PC-3 (cell line): ENCODE measurements around the gene LRP1B. TPM values are rescaled to one million over a fixed set of nuclear protein-coding genes. Genes with fewer than 3 reads are reported as not detected.

ENCODE experiments used
- ATAC-seq: fragments of 200-7000 bp; cut with Tn5 transposase; 2 replicates; pipeline ENCODE4 v1.9.1; 2020; ENCODE audit warnings: mild to moderate bottlenecking, moderate library complexity
- BruUV-seq: library from RNA; stranded (reverse); fragments of 400-500 nt; replicated peaks from 2 replicates; lab custom pipeline; 2021; lab: Mats Ljungman, UMichigan
- CTCF ChIA-PET: fragments of 300-600 bp; sonication (Branson Sonifier 250); formaldehyde crosslinking; loops from one replicate; lab custom pipeline; 2022; ENCODE audit warnings: antibody characterized with exemption; lab: Charles Lee
- POLR2A ChIA-PET: fragments of 300-600 bp; sonication (Branson Sonifier 250); formaldehyde crosslinking; loops from one replicate; lab custom pipeline; 2022; ENCODE audit warnings: antibody characterized with exemption; ENCODE audit not compliant: unreplicated experiment; lab: Charles Lee
- DNase-seq: peaks from one replicate; pipeline ENCODE4 v3.0.0-alpha.2; 2015
- H2AFZ ChIP-seq: fragments of 300-600 bp; sonication (generic); 2 replicates; pipeline ENCODE4 v1.6.0; 2016; ENCODE audit warnings: antibody characterized with exemption, low read length
- H3F3A ChIP-seq: fragments of 300-600 bp; sonication (generic); one replicate; pipeline ENCODE4 v1.6.0; 2017; ENCODE audit warnings: antibody characterized with exemption, low read length, control low read depth, mild to moderate bottlenecking; ENCODE audit not compliant: unreplicated experiment
- H3K27ac ChIP-seq: fragments of 300-600 bp; sonication (generic); 2 replicates; pipeline ENCODE4 v1.5.1; 2016; ENCODE audit warnings: mild to moderate bottlenecking, low read length
- H3K27me3 ChIP-seq: fragments of 300-600 bp; sonication (generic); 2 replicates; pipeline ENCODE4 v1.6.1; 2016; ENCODE audit warnings: low read length, mixed read lengths
- H3K36me3 ChIP-seq: fragments of 300-600 bp; sonication (generic); 2 replicates; pipeline ENCODE4 v1.6.1; 2016; ENCODE audit warnings: low read depth, mixed run types, low read length, mixed read lengths
- H3K4me1 ChIP-seq: fragments of 300-600 bp; sonication (generic); 2 replicates; pipeline ENCODE4 v1.5.1; 2016; ENCODE audit warnings: low read length; ENCODE audit not compliant: insufficient read depth
- H3K4me2 ChIP-seq: fragments of 300-600 bp; sonication (generic); 2 replicates; pipeline ENCODE4 v1.6.0; 2016; ENCODE audit warnings: low read length
- H3K4me3 ChIP-seq: fragments of 300-600 bp; sonication (generic); 2 replicates; pipeline ENCODE4 v1.5.1; 2016; ENCODE audit warnings: mild to moderate bottlenecking, low read length, mixed read lengths
- H3K79me2 ChIP-seq: fragments of 300-600 bp; sonication (generic); 2 replicates; pipeline ENCODE4 v1.6.1; 2017; ENCODE audit warnings: low read length, mixed read lengths
- H3K9ac ChIP-seq: fragments of 300-600 bp; sonication (generic); 2 replicates; pipeline ENCODE4 v1.6.0; 2016; ENCODE audit warnings: mild to moderate bottlenecking, low read length
- H3K9me2 ChIP-seq: fragments of 300-600 bp; sonication (generic); replicated peaks from 2 replicates; pipeline ENCODE4 v1.6.1; 2016; ENCODE audit warnings: mixed run types, low read length, mixed read lengths
- H3K9me3 ChIP-seq: fragments of 300-600 bp; sonication (generic); 2 replicates; pipeline ENCODE4 v1.6.1; 2016; ENCODE audit warnings: low read length, mixed read lengths
- H4K20me1 ChIP-seq: fragments of 300-600 bp; sonication (generic); 2 replicates; pipeline ENCODE4 v1.6.1; 2016; ENCODE audit warnings: low read length, mixed read lengths
- EZH2 ChIP-seq: fragments of 300-600 bp; sonication (generic); IDR thresholded peaks from one replicate; pipeline ENCODE4 v1.6.1; 2017; ENCODE audit warnings: antibody characterized with exemption, mild to moderate bottlenecking, low read length; ENCODE audit not compliant: unreplicated experiment
- EZH2phosphoT487 ChIP-seq: fragments of 300-600 bp; sonication (generic); IDR thresholded peaks from 2 replicates; pipeline ENCODE4 v1.6.1; 2018; ENCODE audit warnings: mild to moderate bottlenecking, antibody characterized with exemption, low read length, borderline replicate concordance
- intact Hi-C: fragments of 100-400 bp; cut with micrococcal nuclease; formaldehyde crosslinking; loops from 2 replicates; pipeline ENCODE4 v1.9.0; 2023
- total RNA-seq: library from RNA; depleted of rRNA; stranded (reverse); fragments of >200 nt; gene quantifications from 2 replicates; pipeline ENCODE4 v1.2.3, GENCODE V29; 2014
- TF ChIP-seq, protein P1 (sequence below): fragments of 300-600 bp; sonication (generic); conservative IDR thresholded peaks from 2 replicates; pipeline ENCODE4 v1.5.1; 2017; ENCODE audit warnings: antibody characterized with exemption, low read depth, mild to moderate bottlenecking, low read length

Gene LRP1B
- total RNA-seq, 1 experiment from 2014 or later = 0.04 TPM

DNA sequence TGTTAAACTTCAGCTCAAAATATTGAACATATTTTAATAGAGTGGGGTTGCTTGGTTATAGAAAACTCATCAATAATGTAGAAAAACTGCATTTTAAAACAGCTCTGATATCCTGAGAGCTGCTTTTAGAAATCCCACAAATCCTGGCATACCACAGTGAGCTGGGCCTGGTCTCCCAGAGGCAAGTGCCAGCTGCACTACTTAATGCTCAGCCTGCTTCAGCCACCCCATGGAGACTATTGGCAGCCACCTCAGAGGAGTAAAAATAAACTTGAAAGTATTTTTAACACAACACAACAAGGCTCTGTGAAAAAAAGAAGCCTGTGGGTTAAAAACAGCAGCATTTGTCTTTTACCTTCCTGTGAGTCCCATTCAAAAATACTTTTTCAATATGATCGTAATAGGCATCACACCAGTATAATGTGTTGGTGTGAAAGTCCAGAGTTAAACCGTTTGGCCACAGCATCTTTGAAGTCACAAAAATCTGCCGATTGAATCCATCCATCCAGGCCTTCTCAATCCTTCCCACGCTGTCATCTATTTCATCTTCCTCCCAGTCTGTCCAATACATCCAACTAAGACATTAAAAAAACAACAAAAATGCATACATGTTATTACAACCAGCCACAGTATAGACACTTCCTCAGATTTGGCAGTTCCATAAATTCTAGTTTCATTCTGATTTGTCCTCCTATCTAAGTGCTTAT is 1115.3 kb downstream of the LRP1B start:
- TF ChIP-seq EZH2phosphoT487 = no peak
- TF ChIP-seq, protein P1, sequence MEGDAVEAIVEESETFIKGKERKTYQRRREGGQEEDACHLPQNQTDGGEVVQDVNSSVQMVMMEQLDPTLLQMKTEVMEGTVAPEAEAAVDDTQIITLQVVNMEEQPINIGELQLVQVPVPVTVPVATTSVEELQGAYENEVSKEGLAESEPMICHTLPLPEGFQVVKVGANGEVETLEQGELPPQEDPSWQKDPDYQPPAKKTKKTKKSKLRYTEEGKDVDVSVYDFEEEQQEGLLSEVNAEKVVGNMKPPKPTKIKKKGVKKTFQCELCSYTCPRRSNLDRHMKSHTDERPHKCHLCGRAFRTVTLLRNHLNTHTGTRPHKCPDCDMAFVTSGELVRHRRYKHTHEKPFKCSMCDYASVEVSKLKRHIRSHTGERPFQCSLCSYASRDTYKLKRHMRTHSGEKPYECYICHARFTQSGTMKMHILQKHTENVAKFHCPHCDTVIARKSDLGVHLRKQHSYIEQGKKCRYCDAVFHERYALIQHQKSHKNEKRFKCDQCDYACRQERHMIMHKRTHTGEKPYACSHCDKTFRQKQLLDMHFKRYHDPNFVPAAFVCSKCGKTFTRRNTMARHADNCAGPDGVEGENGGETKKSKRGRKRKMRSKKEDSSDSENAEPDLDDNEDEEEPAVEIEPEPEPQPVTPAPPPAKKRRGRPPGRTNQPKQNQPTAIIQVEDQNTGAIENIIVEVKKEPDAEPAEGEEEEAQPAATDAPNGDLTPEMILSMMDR = no peak
- Histone ChIP-seq H3K27ac (no peak overlapping the region), H3K27me3 (no peaks in the 10 kb centered on the region), H3K4me1 (peaks cover 6% of the 10 kb centered on the region), H3K4me2 (no peak overlapping the region), H3K36me3 (no peaks in the 10 kb centered on the region), H3K9ac (no peak overlapping the region), H4K20me1 (no peaks in the 10 kb centered on the region), H2AFZ (no peak overlapping the region), H3K9me3 (no peaks in the 10 kb centered on the region), H3K79me2 (no peaks in the 10 kb centered on the region), H3F3A (no peaks in the 10 kb centered on the region), H3K4me3 (no peak overlapping the region), H3K9me2 (no peaks in the 10 kb centered on the region)
- BruUV-seq = no TSS peak
- ATAC-seq (no peak), DNase-seq (no peak)
- ChIA-PET POLR2A (no interaction called here), CTCF (no interaction called here)
- intact Hi-C loops = no loop called here

DNA sequence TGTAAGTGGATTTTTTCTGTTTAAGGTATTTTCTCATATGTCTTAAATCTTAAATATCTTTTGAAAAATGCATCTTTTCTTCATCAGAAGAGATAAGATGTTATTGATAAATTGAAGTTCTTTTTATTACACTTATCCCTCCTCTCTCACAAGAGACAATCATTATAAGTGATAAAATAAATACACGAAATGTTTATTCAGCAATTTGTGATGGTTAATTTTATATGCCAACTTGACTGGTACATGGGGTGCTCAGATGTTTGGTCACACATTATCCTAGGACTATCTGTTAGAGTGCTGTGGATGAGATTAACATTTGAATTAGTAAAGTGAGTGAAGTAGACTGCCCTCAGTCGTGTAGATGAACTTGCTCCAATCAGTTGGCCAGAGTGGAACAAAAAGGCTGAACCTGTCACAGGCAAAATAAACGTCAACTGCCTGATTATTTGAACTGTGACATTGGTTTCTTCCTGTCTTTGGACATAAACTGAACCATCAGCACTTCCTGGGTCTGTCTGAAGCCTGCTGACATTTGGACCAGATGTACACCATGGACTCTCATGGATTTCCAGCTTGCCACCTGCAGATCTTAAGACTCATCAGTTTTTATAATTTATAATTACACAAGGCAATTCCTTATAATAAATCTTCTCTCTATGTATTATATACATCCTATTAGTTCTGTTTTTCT is 1126.7 kb downstream of the LRP1B start:
- Histone ChIP-seq H3K9me3 (no peaks in the 10 kb centered on the region), H4K20me1 (no peaks in the 10 kb centered on the region), H3K4me1 (no peaks in the 10 kb centered on the region), H3F3A (peaks cover 2% of the 10 kb centered on the region), H3K27ac (no peak overlapping the region), H3K4me3 (no peak overlapping the region), H3K9ac (no peak overlapping the region), H2AFZ (no peak overlapping the region), H3K36me3 (no peaks in the 10 kb centered on the region), H3K27me3 (no peaks in the 10 kb centered on the region), H3K9me2 (no peaks in the 10 kb centered on the region), H3K4me2 (no peak overlapping the region), H3K79me2 (no peaks in the 10 kb centered on the region)
- CTCF ChIA-PET = no interaction called here
- POLR2A ChIA-PET = no interaction called here
- DNase-seq (no peak), ATAC-seq (no peak)
- BruUV-seq = no TSS peak
- intact Hi-C loops = no loop called here
- TF ChIP-seq EZH2 (no peak), EZH2phosphoT487 (no peak)
- TF ChIP-seq, protein P1 = no peak

DNA sequence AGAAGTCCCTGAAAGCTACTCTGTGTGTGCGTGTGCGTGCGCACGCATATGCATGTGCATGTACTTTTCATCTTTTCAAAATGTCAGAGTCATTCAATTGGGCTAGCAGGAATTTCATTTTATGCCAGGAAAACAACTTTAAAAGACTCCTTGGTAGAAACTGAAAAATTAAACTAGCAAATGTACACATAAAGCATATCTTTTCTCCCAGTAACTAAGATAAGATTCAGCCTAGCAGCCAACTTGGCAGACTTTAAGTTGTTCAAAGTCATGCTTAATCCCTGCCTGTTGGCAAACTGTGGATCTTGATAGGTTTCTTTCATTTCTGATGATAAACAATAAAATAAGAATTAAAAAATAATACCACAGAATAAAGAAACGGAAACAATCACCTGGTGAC is 1129.1 kb downstream of the LRP1B start:
- intact Hi-C loops = no loop called here
- H2AFZ ChIP-seq = no peak overlapping the region
- ATAC-seq = no peak
- no peaks in the 10 kb centered on the region for H3F3A ChIP-seq
- H3K36me3 ChIP-seq = no peaks in the 10 kb centered on the region
- no peak overlapping the region for H3K4me2 ChIP-seq
- H3K79me2 ChIP-seq = no peaks in the 10 kb centered on the region
- TF ChIP-seq, protein P1 = no peak
- TF ChIP-seq EZH2phosphoT487 = no peak
- TF ChIP-seq EZH2 = no peak
- no peak overlapping the region for H3K27ac ChIP-seq
- no peaks in the 10 kb centered on the region for H3K9me3 ChIP-seq
- H3K4me3 ChIP-seq = no peak overlapping the region
- no peaks in the 10 kb centered on the region for H3K4me1 ChIP-seq
- ChIA-PET CTCF (no interaction called here), POLR2A (no interaction called here)
- BruUV-seq = no TSS peak
- no peaks in the 10 kb centered on the region for H4K20me1 ChIP-seq
- no peak for DNase-seq
- no peak overlapping the region for H3K9ac ChIP-seq
- no peaks in the 10 kb centered on the region for H3K27me3 ChIP-seq
- H3K9me2 ChIP-seq = no peaks in the 10 kb centered on the region
